ENCODE measurements around the gene ACTL7A.
A peak's percentile ranks its signal among the peaks of the same experiment; 100 is the strongest.
"Not testable (repeated sequence)": the region's sequence is repeated elsewhere in the genome, so short reads cannot be mapped to it uniquely, and the experiment has no call there.

Gene ACTL7A, protein sequence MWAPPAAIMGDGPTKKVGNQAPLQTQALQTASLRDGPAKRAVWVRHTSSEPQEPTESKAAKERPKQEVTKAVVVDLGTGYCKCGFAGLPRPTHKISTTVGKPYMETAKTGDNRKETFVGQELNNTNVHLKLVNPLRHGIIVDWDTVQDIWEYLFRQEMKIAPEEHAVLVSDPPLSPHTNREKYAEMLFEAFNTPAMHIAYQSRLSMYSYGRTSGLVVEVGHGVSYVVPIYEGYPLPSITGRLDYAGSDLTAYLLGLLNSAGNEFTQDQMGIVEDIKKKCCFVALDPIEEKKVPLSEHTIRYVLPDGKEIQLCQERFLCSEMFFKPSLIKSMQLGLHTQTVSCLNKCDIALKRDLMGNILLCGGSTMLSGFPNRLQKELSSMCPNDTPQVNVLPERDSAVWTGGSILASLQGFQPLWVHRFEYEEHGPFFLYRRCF

DNA sequence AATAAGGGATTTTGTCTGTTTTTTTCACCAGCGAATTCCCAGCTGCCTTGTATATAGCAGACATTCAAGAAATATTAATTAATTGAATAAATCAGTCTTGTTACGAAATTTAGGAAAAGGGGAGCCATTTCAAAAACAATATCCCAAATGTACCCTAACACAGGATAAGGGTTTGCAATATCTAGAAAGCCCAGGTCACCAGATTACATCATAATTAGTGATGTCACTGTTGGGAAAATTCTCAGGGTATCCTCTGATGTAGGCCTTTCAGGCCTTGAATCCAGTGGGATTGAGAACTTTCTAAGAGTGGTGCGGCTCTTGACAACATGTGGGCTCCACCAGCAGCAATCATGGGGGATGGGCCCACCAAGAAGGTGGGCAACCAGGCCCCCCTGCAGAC lies at the start of gene ACTL7A:
TSS of gene ACTL7A (plus strand) at position 270 of the 400 bp plus-strand sequence. CDS start at position 327, 57 bp downstream.
- no peak for DNase-seq (ENCODE audit: low spot score)

DNA sequence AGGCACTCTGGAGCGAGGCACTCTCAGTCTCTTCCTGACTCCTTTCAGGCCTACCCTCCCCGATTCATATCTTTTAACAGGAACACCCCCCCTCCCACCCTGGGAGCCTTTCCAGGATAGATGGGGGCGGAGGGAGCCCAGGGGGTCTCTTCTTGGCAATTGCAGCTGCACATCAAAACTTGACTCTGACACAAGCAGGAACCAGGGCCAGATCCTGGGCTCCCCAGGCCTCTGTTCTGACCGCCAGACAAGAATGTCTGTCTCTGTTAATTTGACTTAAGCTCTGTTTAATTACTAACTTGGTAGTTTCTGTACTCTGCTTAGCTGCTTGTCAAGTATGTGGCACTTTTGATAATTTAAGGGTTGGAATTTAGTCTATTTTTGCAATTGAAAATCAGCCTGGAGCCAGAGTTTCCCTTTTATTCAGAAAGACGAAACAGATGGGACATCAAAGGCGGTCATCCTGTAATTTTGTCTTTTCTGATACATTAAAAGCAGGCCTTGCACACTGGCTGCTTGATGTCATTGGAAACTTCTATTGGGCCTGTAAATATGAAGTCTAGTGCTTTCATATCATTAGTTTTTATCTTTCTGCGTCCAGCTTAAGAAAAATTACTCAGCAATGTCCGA lies 49.6 kb upstream of the ACTL7A start:
- no peak for DNase-seq (ENCODE audit: low spot score)

DNA sequence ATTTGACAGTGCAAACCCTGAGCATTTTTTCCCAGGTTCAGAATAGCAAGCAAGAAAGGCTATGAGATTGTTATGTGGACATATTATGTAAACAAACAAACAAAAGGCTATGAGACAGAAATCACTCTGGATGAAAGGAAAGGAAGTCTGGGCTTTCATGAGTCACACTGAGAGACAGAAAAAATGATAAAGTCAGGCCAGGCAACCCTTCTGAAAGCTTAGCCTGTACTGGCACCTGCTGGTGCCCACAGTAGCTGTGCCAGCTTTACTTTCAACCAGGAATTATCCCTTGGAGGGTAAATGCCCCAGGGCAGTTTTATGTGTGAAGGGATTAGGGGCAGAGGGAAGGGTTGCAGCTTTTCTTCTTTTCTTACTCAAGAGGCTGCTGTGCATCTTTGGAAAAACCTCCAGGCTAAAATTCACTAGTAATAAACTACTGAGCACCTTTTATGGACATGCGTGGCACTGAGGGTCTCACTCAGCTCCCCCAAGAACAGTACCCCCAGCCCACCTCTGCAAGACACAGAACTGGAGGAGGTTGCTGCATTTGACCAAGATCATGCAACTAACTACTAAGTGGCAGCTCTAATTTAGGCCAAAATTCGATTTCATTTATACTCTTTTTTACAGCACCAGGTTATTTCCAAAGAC lies 48.0 kb upstream of the ACTL7A start:
- DNase-seq (ENCODE audit: low spot score): no peak

DNA sequence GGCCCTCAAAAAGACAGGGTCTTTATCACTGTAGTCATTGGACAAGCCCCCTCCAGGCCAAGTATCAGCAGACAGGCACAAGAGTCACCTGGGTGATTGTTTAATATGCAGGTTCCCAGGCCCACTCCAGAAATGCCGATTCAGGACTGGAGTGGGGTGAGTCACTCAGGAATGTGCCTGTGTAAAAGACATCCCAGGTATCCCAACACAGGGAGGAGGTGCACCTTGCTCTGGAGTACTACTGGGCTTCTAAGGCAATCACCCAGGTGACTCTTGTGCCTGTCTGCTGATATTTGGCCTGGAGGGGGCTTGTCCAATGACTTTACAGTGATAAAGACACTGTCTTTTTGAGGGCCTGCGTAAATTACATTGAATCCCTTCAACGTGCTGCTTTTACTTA lies 46.9 kb upstream of the ACTL7A start:
- DNase-seq (ENCODE audit: low spot score): peak; percentile 30

DNA sequence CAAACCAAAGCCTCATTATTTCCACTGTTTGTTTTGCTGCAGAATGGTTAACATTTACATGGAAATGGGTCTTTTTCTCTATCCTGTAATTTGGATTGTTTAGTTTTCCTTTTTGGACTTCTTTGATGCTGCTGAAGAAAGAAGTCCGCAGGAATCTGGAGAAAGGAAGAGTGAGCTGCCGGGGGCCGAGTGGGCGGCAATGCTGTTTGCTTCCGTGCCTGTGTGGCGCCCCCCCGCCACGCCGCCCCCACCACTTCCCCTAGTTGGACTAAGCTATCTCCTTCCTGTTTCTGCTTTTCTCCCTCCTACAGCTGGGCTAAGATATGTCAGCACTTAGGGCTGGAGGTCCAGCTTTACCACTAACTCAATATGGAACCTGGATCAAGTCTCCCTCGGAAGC lies 46.0 kb upstream of the ACTL7A start:
- DNase-seq (ENCODE audit: low spot score): no peak

DNA sequence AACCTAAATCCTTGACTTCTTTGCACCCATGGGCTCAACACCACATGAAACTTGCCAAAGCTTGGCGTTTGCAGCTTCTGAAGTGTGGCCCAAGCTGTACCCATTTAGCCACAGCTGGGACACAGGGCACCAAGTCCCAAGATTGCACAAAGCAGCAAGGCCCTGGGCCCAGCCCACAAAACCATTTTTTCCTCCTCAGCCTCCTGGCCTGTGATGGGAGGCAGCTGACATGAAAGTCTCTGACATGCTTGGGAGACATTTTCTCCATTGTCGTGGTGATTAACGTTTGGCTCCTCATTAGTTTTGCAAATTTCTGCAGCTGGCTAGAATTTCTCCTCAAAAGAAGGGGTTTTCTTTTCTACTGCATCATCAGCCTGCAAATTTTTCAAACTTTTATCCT lies 38.2 kb upstream of the ACTL7A start:
- no peak for DNase-seq (ENCODE audit: low spot score)

DNA sequence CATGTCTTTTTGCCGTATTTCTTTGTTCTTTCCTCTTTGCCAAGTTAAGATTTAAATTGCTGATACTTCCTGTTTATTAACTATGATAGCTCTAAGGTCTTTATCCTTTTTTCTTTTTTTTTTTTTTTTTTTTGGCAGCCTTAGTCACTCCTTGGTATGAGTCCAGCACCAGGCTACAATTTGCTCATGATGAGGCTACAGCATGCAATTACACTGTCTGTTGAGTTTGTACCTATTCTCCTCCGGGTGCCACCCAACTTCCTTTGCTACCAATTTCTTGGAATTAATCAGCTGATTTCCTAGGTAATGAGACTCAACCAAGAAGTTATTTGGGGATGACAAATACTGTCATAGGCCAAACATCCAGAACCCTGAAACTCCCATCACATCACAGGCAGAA lies 31.8 kb upstream of the ACTL7A start:
- DNase-seq (ENCODE audit: low spot score): no peak

DNA sequence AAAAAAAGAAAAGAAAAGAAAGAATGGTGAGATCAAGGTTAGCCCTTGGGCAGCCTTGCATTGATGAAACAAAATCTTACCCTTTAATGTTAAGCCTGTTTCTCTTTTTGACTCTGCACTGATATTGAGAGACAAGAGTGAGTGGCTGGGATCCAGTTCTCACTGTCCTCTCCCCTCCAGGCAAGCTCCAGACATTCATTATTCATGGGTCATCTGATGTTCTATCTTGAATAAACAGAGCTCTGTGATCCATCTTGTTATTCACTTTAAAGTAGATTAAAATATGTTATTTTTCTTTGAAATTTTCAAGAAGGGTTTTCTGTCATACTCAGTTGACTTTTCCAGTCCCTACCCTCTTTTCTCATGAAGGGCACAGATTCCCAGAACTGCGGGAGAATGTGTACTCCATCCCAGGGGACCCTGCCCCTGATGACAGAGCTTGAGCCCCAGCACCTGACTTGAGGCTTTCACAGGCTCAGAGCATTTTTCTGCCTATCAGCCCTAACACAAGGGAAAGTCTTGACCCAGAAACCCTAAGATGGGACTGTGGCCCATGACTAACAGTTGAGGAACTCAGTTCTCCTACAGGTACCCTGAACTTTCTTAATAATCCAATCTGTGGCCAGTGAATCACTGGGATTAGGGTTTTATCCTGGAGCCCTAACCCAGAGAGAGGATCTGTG lies 30.4 kb upstream of the ACTL7A start:
- DNase-seq (ENCODE audit: low spot score): no peak

DNA sequence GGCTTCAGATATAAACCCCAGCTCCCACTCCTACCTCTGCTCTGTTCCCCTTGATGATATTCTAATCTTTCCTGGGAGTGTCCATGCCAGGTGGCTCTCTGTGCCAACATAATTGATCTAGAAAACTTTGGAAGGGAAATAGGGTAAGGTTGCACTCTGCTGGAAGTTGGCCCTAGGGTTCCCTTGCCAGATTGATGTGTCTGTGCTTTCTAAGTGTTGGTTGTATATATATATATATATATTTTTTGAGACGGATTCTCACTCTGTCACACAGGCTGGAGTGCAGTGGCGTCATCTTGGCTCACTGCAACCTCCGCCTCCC lies 29.9 kb upstream of the ACTL7A start:
- no peak for DNase-seq (ENCODE audit: low spot score)

DNA sequence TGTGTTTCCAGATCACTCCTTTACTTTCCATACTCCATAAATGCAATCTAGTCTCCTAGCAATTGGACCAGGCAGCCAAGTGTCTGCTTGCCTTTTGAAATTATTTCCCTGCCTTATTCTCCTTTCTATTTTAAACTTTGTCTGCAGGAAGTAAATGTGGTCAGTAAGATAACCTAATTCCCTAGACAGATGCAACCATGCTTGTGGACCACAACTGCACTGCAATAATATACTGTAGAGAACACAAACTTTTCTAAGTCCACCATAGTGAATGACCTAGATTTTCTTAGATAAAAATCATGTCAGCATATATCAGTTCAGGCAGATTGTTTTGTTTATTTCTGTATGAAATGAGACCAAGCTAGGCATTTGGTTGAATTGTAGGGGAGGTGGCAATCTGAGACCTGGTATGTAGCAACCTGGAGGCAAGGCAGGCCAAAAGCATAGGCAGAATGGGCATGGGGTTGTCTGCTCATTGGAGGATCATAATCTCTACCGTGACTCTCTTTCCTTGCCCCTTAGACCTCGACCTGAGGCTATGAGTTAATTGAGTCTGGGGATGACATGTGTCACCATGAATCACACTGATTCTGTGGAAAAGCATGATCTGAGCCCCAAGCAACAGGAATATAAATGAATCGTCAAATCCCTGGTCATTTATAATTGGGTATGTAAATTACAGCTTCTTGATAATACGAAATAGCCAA lies 27.0 kb upstream of the ACTL7A start:
- DNase-seq (ENCODE audit: low spot score): no peak

DNA sequence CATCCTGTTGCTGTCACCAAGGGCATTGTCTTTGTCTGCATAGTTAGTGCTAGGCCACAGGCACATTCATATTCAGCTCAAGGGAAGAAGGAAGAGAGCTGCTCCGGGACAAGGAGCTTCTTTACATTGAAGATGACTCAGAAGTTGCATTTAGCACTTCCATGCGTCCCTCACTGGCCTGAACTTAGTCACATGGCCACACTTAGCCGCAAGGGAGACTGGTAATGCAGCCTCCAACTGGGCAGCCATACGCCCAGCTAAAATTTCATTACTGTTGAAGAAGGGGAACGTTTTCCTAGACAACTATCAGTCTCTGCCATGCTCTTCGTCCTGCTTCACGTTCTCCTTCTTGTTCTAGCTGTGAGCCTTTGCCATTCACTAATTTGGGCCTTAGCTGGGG lies 26.2 kb upstream of the ACTL7A start:
- DNase-seq (ENCODE audit: low spot score): no peak

DNA sequence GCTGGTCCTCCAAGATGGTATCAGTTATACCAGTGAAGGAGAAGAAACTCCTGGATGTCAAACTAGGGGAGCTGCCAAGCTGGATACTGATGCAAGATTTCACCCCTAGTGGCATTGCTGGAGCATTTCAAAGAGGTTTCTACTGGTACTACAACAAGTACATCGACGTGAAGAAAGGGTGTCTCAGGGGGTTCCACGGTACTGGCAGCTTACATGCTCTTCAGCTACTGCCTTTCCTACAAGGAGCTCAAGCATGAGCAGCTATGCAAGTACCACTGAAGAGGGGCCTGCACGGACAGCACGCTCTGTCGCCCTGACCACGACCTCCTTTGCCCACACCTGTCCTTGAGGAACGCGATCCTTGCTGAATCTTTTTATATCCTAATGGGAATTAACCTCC lies 25.7 kb upstream of the ACTL7A start:
- DNase-seq (ENCODE audit: low spot score): no peak

DNA sequence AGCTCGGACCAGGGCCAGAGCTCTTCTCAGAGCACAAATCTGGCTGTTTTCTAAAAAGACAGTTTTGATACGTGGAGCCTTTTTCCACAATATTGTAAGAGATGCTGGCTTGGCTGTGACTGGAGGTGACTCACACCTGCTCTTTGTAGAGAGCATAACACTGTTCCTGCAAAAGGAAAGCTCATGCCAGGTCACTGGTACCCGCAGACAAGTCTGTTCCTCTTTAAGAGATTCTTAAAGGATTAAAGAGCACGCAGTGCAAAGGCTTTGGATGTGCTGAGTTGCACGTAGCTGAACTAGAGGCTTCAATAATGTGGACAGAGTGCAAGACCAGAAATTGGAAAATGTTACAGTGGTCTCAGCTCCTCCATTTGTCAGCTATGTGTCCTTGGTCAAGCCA lies 25.3 kb upstream of the ACTL7A start:
- DNase-seq (ENCODE audit: low spot score): no peak

DNA sequence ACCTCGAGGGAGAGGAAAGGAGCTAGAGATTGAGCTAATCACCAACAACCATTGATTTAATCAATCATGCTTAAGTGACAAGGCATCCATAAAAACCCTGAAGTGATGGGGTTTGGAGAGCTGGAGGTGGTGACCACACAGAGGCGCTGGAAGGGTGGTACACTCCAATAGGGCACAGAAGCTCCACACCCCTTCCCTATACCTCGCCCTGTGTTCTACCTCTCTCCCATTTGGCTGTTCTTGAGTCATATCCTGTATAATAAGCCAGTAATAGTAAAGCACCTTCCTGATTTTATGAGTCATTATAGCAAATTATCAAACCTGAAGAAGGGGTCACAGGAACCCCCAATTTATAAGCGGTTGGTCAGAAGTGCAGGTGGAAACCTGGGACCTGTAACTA lies 24.5 kb upstream of the ACTL7A start:
- DNase-seq (ENCODE audit: low spot score): no peak

DNA sequence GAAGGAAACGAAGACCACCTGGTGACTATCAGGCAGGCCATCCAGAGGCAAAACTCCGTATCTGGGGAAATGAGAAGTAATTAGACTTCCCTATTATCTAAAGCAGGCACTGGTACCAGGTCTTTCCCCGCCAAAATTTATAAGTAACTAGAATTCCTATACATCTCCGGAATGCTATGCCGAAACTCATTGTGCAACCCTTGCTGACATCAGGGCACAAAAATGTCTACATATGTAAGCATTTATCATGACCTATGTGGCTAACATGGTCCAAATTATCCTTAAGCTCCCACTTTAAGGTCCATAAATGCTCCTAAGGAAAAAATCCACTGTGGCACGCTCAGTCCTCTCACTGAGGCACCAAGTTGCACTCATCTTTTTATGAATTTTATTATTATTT lies 24.0 kb upstream of the ACTL7A start:
- DNase-seq (ENCODE audit: low spot score): no peak

DNA sequence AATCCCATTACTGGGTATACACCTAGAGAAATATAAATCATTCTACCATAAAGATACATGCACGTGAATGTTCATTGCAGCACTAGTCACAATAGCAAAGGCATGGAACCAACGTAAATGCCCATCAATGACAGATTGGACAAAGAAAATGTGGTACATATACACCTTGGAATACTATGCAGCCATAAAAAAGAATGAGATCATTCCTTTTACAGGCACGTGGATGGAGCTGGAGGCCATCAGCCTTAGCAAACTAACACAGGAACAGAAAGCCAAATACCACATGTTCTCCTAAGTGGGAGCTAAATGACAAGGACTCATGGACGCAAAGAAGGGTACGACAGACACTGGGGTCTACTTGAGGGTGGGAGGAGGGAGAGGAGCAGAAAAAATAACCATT lies 22.5 kb upstream of the ACTL7A start:
- not testable (repeated sequence) for DNase-seq (ENCODE audit: low spot score)

DNA sequence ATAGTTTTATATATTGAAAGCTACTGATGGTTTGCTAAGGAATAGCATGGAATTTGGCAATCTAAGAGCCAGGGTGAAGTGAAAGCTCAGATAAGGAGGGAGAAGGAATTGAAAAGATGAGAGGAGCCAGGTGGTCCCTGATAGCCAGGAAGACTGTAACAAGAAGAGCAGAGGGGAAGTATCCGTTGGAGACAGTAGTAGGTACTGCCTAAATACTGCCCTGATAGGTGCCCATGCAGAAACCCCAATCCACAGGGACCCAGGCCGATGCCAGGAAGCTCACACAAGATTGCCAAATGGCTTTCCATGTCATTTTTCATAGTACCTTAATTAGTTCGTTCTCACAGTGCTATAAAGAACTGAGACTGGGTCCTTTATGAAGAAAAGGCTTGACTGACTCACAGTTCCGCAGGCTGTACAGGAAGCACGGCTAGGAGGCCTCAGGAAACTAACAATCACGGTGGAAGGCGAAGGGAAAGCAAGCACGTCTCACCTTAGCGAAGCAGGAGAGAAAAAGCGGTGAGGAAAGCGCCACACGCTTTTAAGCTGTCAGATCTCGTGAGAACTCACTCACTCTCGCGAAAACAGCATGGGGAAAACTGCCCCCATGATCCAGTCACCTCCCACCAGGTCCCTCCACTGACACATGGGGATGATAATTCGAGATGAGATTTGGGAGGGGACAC lies 19.3 kb upstream of the ACTL7A start:
- DNase-seq (ENCODE audit: low spot score): no peak

DNA sequence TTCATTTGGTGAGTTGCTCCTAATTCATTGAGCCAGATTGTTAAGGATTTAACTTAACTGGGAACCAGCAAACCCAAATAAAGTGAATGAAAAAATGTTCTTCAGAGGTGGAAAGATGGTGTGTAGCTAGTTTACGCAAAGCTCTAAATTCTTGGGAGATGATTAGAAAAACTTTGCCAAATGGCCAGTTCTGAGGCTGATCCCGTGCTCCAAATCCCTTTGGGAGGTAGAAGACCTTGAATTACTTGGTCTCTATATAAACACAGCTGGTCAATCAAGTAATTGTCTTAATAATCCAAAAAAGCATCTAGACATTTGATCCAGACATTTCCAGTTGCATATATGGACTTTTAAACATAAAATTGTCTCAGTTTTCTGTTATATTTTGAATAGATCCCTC lies 17.7 kb upstream of the ACTL7A start:
- DNase-seq (ENCODE audit: low spot score): no peak

DNA sequence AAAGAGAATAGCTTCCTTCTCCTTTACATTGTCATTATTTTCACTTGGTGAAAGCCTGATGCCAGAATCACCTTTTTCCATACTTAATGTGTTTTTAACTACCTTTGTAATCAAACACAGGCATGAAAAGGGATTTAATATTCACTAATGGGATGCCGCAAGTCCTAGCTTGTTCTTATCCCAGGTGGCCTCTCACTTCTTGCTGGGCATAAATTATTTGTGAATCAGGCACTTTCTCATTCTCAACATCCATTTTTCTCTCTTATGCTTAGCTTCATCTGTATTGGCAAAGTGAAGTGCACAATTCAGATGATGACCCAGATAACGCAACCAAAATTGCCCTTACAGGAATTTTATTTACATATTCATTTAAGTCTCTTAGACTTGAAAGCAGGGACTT lies 17.2 kb upstream of the ACTL7A start:
- DNase-seq (ENCODE audit: low spot score): no peak

DNA sequence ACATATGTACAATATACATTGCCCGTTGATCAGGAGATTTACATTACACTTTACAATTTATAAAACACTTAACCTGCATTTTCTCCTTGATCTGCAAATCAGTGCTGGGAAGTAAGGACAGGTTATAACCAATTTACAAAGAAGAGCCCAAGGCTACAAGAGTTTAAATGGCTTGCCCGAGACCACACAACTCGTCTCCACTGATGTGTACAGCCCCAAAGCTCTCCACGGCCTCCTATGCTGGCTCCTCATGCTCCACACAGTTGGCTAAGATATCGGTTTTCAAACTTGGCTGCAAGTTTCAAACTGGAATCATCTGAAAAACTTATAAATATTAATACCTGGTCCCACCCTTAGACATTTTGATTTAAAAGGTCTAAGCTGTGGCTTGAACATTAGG lies 16.6 kb upstream of the ACTL7A start:
- no peak for DNase-seq (ENCODE audit: low spot score)

DNA sequence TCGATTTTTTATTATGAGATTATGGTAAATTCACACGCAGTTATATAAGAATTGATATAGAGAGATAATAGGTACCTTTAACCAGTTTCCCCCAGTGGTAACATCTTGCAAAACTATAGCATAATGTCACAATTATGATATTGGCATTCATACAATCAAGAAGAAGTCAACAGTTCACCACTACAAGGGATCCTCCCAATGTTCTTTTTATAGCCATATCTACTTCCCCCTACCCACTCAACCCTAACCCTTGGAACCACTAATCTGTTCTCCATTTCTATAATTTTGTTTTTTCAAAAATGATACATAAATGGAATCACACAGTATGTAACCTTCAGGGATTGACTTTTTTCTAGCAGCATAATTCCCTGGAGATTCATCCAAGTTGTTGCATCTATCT lies 16.1 kb upstream of the ACTL7A start:
- DNase-seq (ENCODE audit: low spot score): no peak

DNA sequence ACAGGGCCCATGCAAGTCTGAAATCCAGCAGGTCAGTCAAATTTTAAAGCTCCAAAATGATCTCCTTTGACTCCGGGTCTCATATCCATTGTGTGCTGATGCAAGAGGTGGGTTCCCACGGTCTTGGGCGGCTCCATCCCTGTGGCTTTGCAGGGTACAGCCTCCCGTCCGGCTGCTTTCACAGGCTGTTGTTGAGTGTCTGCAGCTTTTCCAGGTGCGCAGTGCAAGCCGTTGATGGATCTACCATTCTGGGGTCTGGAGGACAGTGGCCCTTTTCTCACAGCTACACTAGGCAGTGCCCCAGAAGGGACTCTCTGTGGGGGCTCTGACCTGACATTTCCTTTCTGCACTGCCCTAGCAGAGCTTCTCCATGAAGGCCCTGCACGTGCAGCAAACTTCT lies 13.8 kb upstream of the ACTL7A start:
- DNase-seq (ENCODE audit: low spot score): not testable (repeated sequence)
